HL-60 (cell line): Measurements from ENCODE around the gene DLX5.

Source experiments
- GABPA ChIP-seq: IDR thresholded peaks from 2 replicates; pipeline ENCODE4 v1.6.1; 2012; ENCODE audit warnings: low read depth
- POLR2AphosphoS5 ChIP-seq: IDR thresholded peaks from 2 replicates; pipeline ENCODE4 v1.6.1; 2012; ENCODE audit warnings: low read depth
- SPI1 ChIP-seq: IDR thresholded peaks from 2 replicates; pipeline ENCODE4 v1.6.1; 2012; ENCODE audit warnings: low read depth, mild to moderate bottlenecking, borderline replicate concordance
- TF ChIP-seq, protein P1 (sequence below): IDR thresholded peaks from one replicate; pipeline ENCODE4 v1.5.1; 2011; ENCODE audit warnings: low read length, control low read depth, inconsistent platforms; ENCODE audit not compliant: insufficient read depth
- TF ChIP-seq, protein P2 (sequence below): IDR thresholded peaks from 2 replicates; pipeline ENCODE4 v1.6.1; 2012; ENCODE audit warnings: low read depth; ENCODE audit not compliant: insufficient replicate concordance

DNA sequence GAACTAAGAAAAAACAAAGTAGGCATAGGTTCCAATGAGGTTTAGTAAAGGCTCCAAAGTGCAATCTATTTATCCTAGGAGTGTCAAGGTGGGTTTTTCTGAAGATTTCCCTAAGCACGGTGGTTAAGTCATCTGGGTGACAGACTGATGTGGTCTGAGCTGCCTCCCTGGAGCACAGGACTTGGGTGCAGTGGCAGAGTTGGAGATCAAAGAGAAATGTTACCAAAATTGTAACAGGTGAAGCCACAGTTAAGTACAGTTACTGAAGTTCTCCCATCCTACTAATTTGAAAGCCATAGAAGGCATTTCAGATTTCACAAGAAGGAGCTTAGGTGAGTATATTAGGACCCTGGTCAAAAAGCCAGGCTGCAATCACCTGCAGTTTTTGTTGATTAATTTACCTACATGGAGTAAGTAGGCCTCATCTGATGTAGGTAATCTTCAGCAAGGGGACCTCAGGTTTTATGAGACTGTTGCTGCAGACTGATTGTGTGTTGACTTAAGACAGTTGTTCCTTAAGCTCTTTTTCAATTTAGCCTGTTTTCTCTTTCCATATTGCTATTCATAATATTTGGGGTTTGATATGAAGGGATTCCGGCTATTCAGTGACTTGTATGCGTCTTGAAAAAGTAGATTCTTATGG, 16.2 kb downstream of the DLX5 start:
- TF ChIP-seq, protein P1, sequence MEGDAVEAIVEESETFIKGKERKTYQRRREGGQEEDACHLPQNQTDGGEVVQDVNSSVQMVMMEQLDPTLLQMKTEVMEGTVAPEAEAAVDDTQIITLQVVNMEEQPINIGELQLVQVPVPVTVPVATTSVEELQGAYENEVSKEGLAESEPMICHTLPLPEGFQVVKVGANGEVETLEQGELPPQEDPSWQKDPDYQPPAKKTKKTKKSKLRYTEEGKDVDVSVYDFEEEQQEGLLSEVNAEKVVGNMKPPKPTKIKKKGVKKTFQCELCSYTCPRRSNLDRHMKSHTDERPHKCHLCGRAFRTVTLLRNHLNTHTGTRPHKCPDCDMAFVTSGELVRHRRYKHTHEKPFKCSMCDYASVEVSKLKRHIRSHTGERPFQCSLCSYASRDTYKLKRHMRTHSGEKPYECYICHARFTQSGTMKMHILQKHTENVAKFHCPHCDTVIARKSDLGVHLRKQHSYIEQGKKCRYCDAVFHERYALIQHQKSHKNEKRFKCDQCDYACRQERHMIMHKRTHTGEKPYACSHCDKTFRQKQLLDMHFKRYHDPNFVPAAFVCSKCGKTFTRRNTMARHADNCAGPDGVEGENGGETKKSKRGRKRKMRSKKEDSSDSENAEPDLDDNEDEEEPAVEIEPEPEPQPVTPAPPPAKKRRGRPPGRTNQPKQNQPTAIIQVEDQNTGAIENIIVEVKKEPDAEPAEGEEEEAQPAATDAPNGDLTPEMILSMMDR: no peak
- TF ChIP-seq GABPA: no peak
- TF ChIP-seq POLR2AphosphoS5: no peak
- TF ChIP-seq, protein P2, sequence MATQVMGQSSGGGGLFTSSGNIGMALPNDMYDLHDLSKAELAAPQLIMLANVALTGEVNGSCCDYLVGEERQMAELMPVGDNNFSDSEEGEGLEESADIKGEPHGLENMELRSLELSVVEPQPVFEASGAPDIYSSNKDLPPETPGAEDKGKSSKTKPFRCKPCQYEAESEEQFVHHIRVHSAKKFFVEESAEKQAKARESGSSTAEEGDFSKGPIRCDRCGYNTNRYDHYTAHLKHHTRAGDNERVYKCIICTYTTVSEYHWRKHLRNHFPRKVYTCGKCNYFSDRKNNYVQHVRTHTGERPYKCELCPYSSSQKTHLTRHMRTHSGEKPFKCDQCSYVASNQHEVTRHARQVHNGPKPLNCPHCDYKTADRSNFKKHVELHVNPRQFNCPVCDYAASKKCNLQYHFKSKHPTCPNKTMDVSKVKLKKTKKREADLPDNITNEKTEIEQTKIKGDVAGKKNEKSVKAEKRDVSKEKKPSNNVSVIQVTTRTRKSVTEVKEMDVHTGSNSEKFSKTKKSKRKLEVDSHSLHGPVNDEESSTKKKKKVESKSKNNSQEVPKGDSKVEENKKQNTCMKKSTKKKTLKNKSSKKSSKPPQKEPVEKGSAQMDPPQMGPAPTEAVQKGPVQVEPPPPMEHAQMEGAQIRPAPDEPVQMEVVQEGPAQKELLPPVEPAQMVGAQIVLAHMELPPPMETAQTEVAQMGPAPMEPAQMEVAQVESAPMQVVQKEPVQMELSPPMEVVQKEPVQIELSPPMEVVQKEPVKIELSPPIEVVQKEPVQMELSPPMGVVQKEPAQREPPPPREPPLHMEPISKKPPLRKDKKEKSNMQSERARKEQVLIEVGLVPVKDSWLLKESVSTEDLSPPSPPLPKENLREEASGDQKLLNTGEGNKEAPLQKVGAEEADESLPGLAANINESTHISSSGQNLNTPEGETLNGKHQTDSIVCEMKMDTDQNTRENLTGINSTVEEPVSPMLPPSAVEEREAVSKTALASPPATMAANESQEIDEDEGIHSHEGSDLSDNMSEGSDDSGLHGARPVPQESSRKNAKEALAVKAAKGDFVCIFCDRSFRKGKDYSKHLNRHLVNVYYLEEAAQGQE: no peak
- no peak for TF ChIP-seq SPI1
